Measurements from ENCODE around the gene MYO1G.
"Not testable (repeated sequence)": the region's sequence is repeated elsewhere in the genome, so short reads cannot be mapped to it uniquely, and the experiment has no call there.

MYO1G gene

GRCh38 chr7:44999245-45000092 is 20.7 kb upstream of the MYO1G start:
- FAIRE-seq (peak; percentile 85), DNase-seq (ENCODE audit: insufficient read length, low spot score) (peak; percentile 81)
- TF ChIP-seq POLR2AphosphoS5 (IDR thresholded peaks at IDR 0.05; ENCODE audit: low read depth, low read length) = no peak
- TF ChIP-seq POLR2A (IDR thresholded peaks at IDR 0.05; ENCODE audit: low read depth, low read length) = no peak
- TF ChIP-seq TAF1 (IDR thresholded peaks at IDR 0.05; ENCODE audit: low read depth, low read length) = peak; percentile 52; the same call in 1 of the 2 replicates
- no peak for TF ChIP-seq SPI1 (IDR thresholded peaks at IDR 0.05; ENCODE audit: low read depth, low read length)
- peak; percentile 33 for TF ChIP-seq PAX5 (IDR thresholded peaks at IDR 0.05; ENCODE audit: insufficient read depth, low read length, severe bottlenecking)

- no peak for TF ChIP-seq POU2F2 (IDR thresholded peaks at IDR 0.05; ENCODE audit: low read depth, low read length)
- FAIRE-seq = peak; percentile 16
- no peak for DNase-seq (ENCODE audit: insufficient read length, low spot score)
Measured at GRCh38 chr7:44998153-44998871, 19.5 kb upstream of the MYO1G start.

DNA sequence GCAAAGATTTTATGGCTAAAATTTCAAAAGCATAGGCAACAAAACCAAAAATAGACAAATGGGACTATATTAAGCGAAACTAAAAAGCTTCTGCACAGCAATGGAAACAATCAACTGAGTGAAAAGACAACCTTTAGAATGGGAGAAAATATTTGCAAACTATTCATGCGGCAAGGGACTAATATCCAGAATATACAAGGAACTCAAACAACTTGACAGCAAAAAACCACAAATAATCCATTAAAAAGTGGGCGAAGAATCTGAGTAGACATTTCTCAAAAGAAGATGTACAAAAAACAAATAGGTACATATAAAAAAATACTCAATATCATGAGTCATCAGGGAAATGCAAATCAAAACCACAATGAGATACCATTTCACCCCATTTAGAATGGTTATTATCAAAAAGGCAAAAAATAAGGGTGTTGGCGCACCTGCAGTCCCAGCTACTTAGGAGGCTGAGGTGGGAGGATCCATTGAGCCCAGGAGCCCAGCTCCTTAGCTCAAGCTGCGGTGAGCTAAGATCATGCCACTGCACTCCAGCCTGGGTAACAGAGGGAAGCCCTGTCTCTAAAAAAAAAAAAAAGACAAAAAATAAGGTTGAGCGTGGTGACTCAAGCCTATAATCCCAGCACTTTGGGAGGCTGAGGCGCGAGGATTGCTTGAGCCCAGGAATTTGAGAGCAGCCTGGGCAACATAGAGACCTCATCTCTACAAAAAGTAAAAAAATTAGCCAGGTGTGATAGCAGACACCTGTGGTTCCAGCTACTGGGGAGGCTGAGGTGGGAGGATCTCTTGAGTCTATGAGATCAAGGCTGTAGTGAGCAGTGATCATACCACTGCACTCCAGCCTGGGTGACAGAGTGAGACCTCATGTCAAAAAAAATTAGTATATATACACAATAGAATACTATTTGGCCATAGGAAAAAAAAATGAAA is 17.0 kb upstream of the MYO1G start:
- no peak for FAIRE-seq
- TF ChIP-seq POU2F2 (IDR thresholded peaks at IDR 0.05; ENCODE audit: low read depth, low read length) (peak; percentile 57; the same call in 1 of the 2 replicates), SPI1 (IDR thresholded peaks at IDR 0.05; ENCODE audit: low read depth, low read length) (no peak), PAX5 (IDR thresholded peaks at IDR 0.05; ENCODE audit: insufficient read depth, low read length, severe bottlenecking) (no peak), TAF1 (IDR thresholded peaks at IDR 0.05; ENCODE audit: low read depth, low read length) (no peak), POLR2A (IDR thresholded peaks at IDR 0.05; ENCODE audit: low read depth, low read length) (no peak), POLR2AphosphoS5 (IDR thresholded peaks at IDR 0.05; ENCODE audit: low read depth, low read length) (no peak)
- DNase-seq (ENCODE audit: insufficient read length, low spot score) = no peak

- peak; percentile 48 for FAIRE-seq
Measured at GRCh38 chr7:44994877-44995554, 16.2 kb upstream of the MYO1G start.

DNA sequence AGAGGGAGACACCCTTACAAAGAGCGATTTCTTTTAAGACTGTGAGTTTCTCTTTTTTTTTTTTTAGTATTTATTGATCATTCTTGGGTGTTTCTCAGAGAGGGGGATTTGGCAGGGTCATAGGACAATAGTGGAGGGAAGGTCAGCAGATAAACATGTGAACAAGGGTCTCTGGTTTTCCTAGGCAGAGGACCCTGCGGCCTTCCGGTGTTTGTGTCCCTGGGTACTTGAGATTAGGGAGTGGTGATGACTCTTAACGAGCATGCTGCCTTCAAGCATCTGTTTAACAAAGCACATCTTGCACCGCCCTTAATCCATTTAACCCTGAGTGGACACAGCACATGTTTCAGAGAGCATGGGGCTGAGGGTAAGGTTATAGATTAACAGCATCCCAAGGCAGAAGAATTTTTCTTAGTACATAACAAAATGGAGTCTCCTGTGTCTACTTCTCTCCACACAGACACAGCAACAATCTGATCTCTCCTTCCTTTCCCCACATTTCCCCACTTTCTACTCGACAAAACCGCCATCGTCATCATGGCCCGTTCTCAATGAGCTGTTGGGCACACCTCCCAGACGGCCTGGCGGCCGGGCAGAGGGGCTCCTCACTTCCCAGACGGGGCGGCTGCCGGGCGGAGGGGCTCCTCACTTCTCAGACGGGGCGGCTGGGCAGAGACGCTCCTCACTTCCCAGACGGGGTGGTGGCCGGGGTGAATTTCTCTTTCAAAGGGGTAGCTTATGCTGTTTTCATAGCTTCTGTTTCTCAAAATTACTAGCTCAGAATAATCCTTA is 13.4 kb upstream of the MYO1G start:
- not testable (repeated sequence) for FAIRE-seq; DNase-seq (ENCODE audit: insufficient read length, low spot score)

More at GRCh38 chr7:44994877-44995554, 16.2 kb upstream of the MYO1G start:
- DNase-seq (ENCODE audit: insufficient read length, low spot score) = no peak
- TF ChIP-seq SPI1 (IDR thresholded peaks at IDR 0.05; ENCODE audit: low read depth, low read length) = peak; percentile 91
- no peak for TF ChIP-seq POLR2AphosphoS5 (IDR thresholded peaks at IDR 0.05; ENCODE audit: low read depth, low read length)

GRCh38 chr7:44990109-44991023 is 11.6 kb upstream of the MYO1G start:
- FAIRE-seq (no peak), DNase-seq (ENCODE audit: insufficient read length, low spot score) (no peak)
- TF ChIP-seq TAF1 (IDR thresholded peaks at IDR 0.05; ENCODE audit: low read depth, low read length) (no peak), POLR2AphosphoS5 (IDR thresholded peaks at IDR 0.05; ENCODE audit: low read depth, low read length) (no peak), POU2F2 (IDR thresholded peaks at IDR 0.05; ENCODE audit: low read depth, low read length) (no peak), PAX5 (IDR thresholded peaks at IDR 0.05; ENCODE audit: insufficient read depth, low read length, severe bottlenecking) (no peak), SPI1 (IDR thresholded peaks at IDR 0.05; ENCODE audit: low read depth, low read length) (no peak), POLR2A (IDR thresholded peaks at IDR 0.05; ENCODE audit: low read depth, low read length) (no peak)

GRCh38 chr7:44989132-44989531 is 10.3 kb upstream of the MYO1G start:
- TF ChIP-seq SPI1 (IDR thresholded peaks at IDR 0.05; ENCODE audit: low read depth, low read length) (no peak), POLR2A (IDR thresholded peaks at IDR 0.05; ENCODE audit: low read depth, low read length) (no peak), POU2F2 (IDR thresholded peaks at IDR 0.05; ENCODE audit: low read depth, low read length) (no peak), POLR2AphosphoS5 (IDR thresholded peaks at IDR 0.05; ENCODE audit: low read depth, low read length) (no peak), TAF1 (IDR thresholded peaks at IDR 0.05; ENCODE audit: low read depth, low read length) (no peak), PAX5 (IDR thresholded peaks at IDR 0.05; ENCODE audit: insufficient read depth, low read length, severe bottlenecking) (no peak)
- no peak for DNase-seq (ENCODE audit: insufficient read length, low spot score)
- no peak for FAIRE-seq

DNA sequence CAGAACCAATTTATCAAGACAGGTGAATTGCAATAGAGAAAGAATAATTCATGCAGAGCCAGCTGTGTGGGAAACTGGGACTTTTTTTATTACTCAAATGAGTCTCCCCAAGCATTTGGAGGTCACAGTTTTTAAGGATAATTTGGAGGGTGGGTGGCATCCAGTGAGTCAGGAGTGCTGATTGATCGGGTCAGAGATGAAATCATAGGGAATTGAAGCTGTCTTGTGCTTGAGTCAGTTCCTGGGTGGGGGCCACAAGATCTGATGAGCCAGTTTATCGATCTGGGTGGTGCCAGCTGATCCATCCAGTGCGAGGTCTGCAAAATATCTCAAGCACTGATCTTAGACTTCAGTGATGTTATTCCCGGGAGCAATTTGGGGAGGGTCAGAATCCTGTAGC is 9.9 kb upstream of the MYO1G start:
- no peak for DNase-seq (ENCODE audit: insufficient read length, low spot score)
- TF ChIP-seq POLR2A (IDR thresholded peaks at IDR 0.05; ENCODE audit: low read depth, low read length) = no peak
- no peak for TF ChIP-seq SPI1 (IDR thresholded peaks at IDR 0.05; ENCODE audit: low read depth, low read length)
- no peak for TF ChIP-seq POU2F2 (IDR thresholded peaks at IDR 0.05; ENCODE audit: low read depth, low read length)
- no peak for TF ChIP-seq TAF1 (IDR thresholded peaks at IDR 0.05; ENCODE audit: low read depth, low read length)
- no peak for TF ChIP-seq POLR2AphosphoS5 (IDR thresholded peaks at IDR 0.05; ENCODE audit: low read depth, low read length)
- no peak for TF ChIP-seq PAX5 (IDR thresholded peaks at IDR 0.05; ENCODE audit: insufficient read depth, low read length, severe bottlenecking)
- FAIRE-seq = no peak
